ENCODE measurements around the gene SMPD3. TPM values are rescaled to one million over a fixed set of nuclear protein-coding genes. Genes with fewer than 3 reads are reported as not detected.

Gene SMPD3
- total and polyA plus RNA-seq, 9 of the 15 experiments (the other 6 are each of a cell fraction or from before 2014, with no cell fraction given), result 0.03 to 1.2 (median 0.18) TPM

- CTCF ChIA-PET (ENCODE audit: low intra/inter-chr PET ratio), result no interaction called here
- TF ChIP-seq POU5F1 (IDR thresholded peaks at IDR 0.05; ENCODE audit: borderline replicate concordance, low read depth, low read length, partially characterized antibody), result no peak
- no peak for TF ChIP-seq KLF16 (IDR thresholded peaks at IDR 0.05)
- TF ChIP-seq ZNF79 (CRISPR knock-in tag; IDR thresholded peaks at IDR 0.05; ENCODE audit: low read depth), result no peak
- no peak for TF ChIP-seq ZNF408 (CRISPR knock-in tag; IDR thresholded peaks at IDR 0.05; ENCODE audit: low read depth)
- TF ChIP-seq THAP12 (CRISPR knock-in tag; IDR thresholded peaks at IDR 0.05), result no peak
- no peak for TF ChIP-seq SNAPC5 (CRISPR knock-in tag; IDR thresholded peaks at IDR 0.05)
- TF ChIP-seq ATF2 (CRISPR knock-in tag; IDR thresholded peaks at IDR 0.05), result no peak
- no peak for TF ChIP-seq RBBP5 (IDR thresholded peaks at IDR 0.05; ENCODE audit: borderline replicate concordance, insufficient read depth, low read length, poor library complexity, severe bottlenecking)
- TF ChIP-seq CREB3L1 (IDR thresholded peaks at IDR 0.05; ENCODE audit: borderline replicate concordance, low read depth), result no peak
- no peak for TF ChIP-seq TCF3 (CRISPR knock-in tag; IDR thresholded peaks at IDR 0.05)
- TF ChIP-seq NCOA1 (IDR thresholded peaks at IDR 0.05; ENCODE audit: low read depth), result no peak
Observed at GRCh38 chr16:68372381-68372720, 76.0 kb downstream of the SMPD3 start.

More at GRCh38 chr16:68372381-68372720, 76.0 kb downstream of the SMPD3 start:
- H2AFZ ChIP-seq (ENCODE audit: low read depth, low read length), result no peak overlapping the region
- no peaks in the 10 kb centered on the region for H3K9me3 ChIP-seq (replicated peaks; ENCODE audit: control insufficient read depth, insufficient read depth, low read depth, low read length)
- ATAC-seq (no peak), FAIRE-seq (no peak), DNase-seq (ENCODE audit: extremely low read depth in 1 of 4, low spot score in 3 of 4) (no peak)
- no peaks in the 10 kb centered on the region for H3K36me3 ChIP-seq (ENCODE audit: control insufficient read depth, insufficient read depth, low read length)
- intact Hi-C loops (cut with micrococcal nuclease) (no loop called here), in situ Hi-C loops (cut with MboI) (no loop called here)
- BruUV-seq (replicated peaks), result no TSS peak
- no peaks in the 10 kb centered on the region for H3K79me2 ChIP-seq (ENCODE audit: control insufficient read depth, insufficient read depth, low read length)
- peaks cover 8% of the 10 kb centered on the region; the same call in 1 of the 2 replicates for H4K20me1 ChIP-seq (replicated peaks; ENCODE audit: control insufficient read depth, insufficient read depth, low read length)
- POLR2A ChIA-PET, result interaction anchor here (0.6 to 1.1 kb wide), 3 partner anchors 9 to 25 kb away, joined by 3 to 4 read pairs (median 3); no protein-coding TSS in a partner anchor
- H3K27me3 ChIP-seq (ENCODE audit: control insufficient read depth in 2 of 2, insufficient read depth in 2 of 2, low read length in 2 of 2), result peaks cover 48 to 65% of the 10 kb centered on the region in 2 experiments; a peak in 4 of 5 replicates
- H3K4me3 ChIP-seq, result no peak overlapping the region
- no peak overlapping the region for H3K27ac ChIP-seq (ENCODE audit: extremely low read depth, low read depth, low read length)
- peaks cover 0 to 31% of the 10 kb centered on the region in 2 experiments; a peak in 2 of 5 replicates for H3K4me1 ChIP-seq (replicated peaks in 1 of 2; ENCODE audit: control insufficient read depth in 2 of 2, insufficient read depth in 2 of 2, low read length in 2 of 2)
- no peak overlapping the region for H3K4me2 ChIP-seq (ENCODE audit: insufficient read depth, low read length)
- no peak overlapping the region for H3K9ac ChIP-seq (ENCODE audit: insufficient read depth in 1 of 2, low read depth in 2 of 2, low read length in 2 of 2)
- H3K9me1 ChIP-seq (ENCODE audit: control insufficient read depth, insufficient read depth, low read length), result no peaks in the 10 kb centered on the region
- WGBS (ENCODE audit: insufficient coverage, low coverage, missing lambda C conversion rate), result 32% methylated on average over 3 of the region's 3 CpGs
